PFSK-1 (cell line): ENCODE data around the gene GPS2.

Experiments used
- FOXP2 ChIP-seq: optimal IDR thresholded peaks from 2 replicates; pipeline ENCODE3; 2011; ENCODE audit warnings: borderline replicate concordance, control low read depth, inconsistent platforms; ENCODE audit not compliant: insufficient read depth; ENCODE audit errors: extremely low read length, extremely low read depth
- POLR2AphosphoS5 ChIP-seq: IDR thresholded peaks from 2 replicates; pipeline ENCODE4 v1.6.1; 2012; ENCODE audit warnings: low read depth, mild to moderate bottlenecking, control low read depth, low read length, moderate library complexity
- SIN3A ChIP-seq: IDR thresholded peaks from 2 replicates; pipeline ENCODE4 v1.6.1; 2012; ENCODE audit warnings: mild to moderate bottlenecking, low read length, moderate library complexity, borderline replicate concordance; ENCODE audit not compliant: insufficient read depth
- TAF1 ChIP-seq: IDR thresholded peaks from 2 replicates; pipeline ENCODE4 v1.6.1; 2012; ENCODE audit warnings: low read length, control low read depth, borderline replicate concordance; ENCODE audit not compliant: insufficient read depth
- TF ChIP-seq, protein P1 (sequence below), 2 experiments: IDR thresholded peaks; 2 replicates each; pipeline versions ENCODE4 v1.6.1 to v1.8.0; 2011 to 2012; ENCODE audit warnings: low read depth in 2 of 2, low read length in 2 of 2, control low read depth in 1 of 2, inconsistent platforms in 1 of 2, mild to moderate bottlenecking in 1 of 2, moderate library complexity in 1 of 2; ENCODE audit not compliant: insufficient read depth in 1 of 2

GPS2 gene

DNA sequence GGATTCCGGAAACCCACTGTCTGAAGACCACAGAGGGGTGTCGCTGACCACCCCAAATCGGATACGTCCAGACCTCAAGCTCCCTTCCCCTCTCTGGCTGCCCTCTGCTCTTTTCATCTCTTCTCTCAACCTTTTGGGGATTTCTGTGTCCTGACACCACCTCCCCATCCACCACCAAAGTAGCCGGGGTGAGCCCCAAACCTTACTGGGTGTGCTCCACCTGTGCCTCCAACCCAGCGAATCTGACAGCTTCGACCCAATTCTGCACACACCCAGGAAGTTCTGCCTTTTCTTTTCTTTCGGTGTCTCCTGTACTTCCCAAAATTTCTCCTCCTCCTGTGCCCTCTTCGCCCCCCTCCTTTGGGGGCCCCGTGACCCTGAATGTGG lies 37.3 kb upstream of the GPS2 start:
- TF ChIP-seq FOXP2: no peak
- TF ChIP-seq, protein P1, sequence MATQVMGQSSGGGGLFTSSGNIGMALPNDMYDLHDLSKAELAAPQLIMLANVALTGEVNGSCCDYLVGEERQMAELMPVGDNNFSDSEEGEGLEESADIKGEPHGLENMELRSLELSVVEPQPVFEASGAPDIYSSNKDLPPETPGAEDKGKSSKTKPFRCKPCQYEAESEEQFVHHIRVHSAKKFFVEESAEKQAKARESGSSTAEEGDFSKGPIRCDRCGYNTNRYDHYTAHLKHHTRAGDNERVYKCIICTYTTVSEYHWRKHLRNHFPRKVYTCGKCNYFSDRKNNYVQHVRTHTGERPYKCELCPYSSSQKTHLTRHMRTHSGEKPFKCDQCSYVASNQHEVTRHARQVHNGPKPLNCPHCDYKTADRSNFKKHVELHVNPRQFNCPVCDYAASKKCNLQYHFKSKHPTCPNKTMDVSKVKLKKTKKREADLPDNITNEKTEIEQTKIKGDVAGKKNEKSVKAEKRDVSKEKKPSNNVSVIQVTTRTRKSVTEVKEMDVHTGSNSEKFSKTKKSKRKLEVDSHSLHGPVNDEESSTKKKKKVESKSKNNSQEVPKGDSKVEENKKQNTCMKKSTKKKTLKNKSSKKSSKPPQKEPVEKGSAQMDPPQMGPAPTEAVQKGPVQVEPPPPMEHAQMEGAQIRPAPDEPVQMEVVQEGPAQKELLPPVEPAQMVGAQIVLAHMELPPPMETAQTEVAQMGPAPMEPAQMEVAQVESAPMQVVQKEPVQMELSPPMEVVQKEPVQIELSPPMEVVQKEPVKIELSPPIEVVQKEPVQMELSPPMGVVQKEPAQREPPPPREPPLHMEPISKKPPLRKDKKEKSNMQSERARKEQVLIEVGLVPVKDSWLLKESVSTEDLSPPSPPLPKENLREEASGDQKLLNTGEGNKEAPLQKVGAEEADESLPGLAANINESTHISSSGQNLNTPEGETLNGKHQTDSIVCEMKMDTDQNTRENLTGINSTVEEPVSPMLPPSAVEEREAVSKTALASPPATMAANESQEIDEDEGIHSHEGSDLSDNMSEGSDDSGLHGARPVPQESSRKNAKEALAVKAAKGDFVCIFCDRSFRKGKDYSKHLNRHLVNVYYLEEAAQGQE (IDR thresholded peaks at IDR 0.05; ENCODE audit: insufficient read depth in 1 of 2, low read depth in 2 of 2, low read length in 2 of 2): no peak
- TF ChIP-seq SIN3A: no peak
- TF ChIP-seq POLR2AphosphoS5: no peak
- no peak for TF ChIP-seq TAF1

DNA sequence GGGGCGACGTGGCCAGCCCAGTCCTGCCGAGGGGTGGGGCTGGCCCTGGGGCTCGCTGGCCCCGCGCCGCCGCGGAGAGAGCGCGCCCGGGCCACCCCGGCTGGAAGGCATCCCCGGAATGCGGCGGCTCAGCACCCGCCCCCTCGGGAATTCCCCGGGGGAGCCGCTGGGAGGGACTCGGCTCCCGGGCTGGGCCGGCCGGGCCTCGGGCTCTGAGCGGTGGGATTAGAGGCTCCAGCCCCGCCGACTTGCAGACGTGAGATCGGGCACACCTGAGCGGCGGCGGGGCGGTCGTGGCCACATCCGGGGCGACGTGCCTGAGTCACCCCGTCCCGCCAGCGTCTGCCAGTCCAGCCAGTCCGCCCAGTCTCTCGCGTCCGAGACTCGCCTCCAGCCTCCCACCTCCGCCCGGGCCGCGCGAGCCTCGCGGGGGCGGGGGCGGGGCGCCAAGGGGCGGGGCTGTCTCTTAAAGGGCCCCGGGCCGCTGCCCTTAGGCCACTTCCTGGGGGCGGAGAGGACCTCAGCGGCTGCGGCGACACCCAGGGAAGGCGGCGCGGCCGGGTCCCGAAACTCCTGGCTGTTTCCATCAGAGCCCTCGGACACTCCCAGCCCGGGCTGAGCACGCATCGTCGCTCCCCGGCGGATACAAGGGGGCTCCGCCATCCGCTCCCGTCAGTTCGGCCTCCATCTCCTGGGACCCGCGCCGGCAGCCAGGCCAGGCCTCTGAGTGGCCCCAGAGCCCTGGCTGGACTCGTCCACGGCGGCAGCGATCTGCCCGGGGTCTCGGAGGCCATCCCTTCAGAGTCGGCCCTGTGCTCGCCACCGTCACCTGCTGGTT lies 36.7 kb upstream of the GPS2 start, which contains the start of gene KCTD11:
Gene KCTD11 (plus strand): TSS at position 498 of the 838 bp plus-strand sequence.
- peak; percentile 77 for TF ChIP-seq POLR2AphosphoS5
- TF ChIP-seq TAF1: peak; percentile 65; the same call in 1 of the 2 replicates
- peak; percentile 36; the same call in 1 of the 2 replicates for TF ChIP-seq SIN3A
- peak; percentile 10 for TF ChIP-seq FOXP2
- TF ChIP-seq, protein P1 (IDR thresholded peaks at IDR 0.05; ENCODE audit: insufficient read depth in 1 of 2, low read depth in 2 of 2, low read length in 2 of 2): 0 out of 4 replicates have a peak, but pooled peaks of 1 of the 2 experiments have one; percentile 8

DNA sequence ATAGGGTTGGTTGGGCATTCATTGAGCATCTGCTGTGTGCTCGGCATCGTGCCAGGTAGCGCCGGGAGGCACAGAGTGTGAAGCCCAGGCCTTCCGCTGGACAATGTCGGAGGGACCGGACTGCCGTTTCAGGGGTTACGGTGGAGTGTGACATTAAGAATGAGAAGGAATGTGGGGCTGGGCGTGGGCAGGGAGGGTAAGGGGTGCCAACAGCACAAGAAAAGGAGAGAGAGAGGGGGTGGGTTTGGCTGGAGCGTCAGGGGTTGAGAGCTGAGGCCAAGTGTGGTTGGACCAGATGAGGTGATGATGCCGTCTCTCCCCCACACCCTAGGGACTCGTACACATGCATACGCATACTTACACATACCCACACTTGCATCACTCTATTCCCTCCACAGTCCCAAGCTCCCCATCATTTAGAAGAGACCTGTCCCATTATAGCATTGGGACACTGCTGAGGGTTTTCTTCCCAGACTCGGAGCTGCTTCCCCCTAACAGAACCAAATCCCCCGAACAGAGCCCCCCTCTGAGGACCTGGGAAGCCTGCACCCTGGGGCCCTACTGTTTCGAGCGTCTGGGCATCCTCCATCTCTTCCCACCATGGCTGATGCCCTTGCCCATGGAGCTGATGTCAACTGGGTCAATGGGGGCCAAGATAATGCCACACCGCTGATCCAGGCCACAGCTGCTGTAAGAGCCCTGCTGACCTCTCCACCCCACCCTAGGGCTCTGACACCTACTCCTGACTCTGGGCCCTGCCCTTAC lies 33.5 kb upstream of the GPS2 start:
- TF ChIP-seq, protein P1 (IDR thresholded peaks at IDR 0.05; ENCODE audit: insufficient read depth in 1 of 2, low read depth in 2 of 2, low read length in 2 of 2): no peak
- TF ChIP-seq FOXP2: no peak
- TF ChIP-seq POLR2AphosphoS5: no peak
- no peak for TF ChIP-seq TAF1
- TF ChIP-seq SIN3A: no peak

DNA sequence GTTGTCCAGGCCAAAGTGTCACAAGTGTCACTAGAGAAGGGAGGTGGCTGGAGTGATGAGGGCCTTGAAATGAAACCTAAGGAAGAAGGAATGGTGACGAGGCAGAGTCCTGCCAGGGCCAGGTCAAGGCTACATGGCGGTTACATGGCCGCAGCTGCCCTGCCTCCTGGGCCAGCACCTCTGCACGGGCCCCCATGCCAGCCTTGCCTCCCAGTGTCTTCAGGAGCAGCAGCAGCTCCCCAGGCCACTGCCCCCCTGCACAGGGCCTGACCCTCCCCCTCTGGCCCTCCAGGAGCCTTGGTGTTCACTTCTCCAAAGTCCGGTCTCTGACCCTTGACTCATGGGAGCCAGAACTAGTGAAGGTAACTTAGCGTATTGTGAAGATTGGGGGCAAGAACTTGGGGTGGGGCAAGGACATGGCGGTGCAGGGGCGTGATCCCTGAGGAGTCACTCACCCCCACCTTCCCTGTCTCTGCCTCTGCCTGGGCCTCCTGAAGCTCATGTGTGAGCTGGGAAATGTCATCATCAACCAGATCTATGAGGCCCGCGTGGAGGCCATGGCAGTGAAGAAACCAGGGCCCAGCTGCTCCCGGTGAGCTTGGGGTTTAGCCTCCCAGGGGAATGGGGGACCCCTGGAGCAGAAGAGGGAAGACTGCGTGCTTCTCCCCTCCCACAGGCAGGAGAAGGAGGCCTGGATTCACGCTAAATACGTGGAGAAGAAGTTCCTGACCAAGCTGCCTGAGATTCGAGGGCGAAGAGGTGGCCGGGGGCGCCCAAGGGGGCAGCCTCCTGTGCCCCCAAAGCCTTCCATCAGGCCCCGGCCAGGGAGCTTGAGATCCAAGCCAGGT lies 32.7 kb upstream of the GPS2 start:
- TF ChIP-seq SIN3A (no peak), POLR2AphosphoS5 (no peak), TAF1 (no peak), FOXP2 (no peak)
- TF ChIP-seq, protein P1 (IDR thresholded peaks at IDR 0.05; ENCODE audit: insufficient read depth in 1 of 2, low read depth in 2 of 2, low read length in 2 of 2): no peak
